WTC11 (cell line): Measurements from ENCODE around the gene CYP19A1.
A peak's percentile ranks its signal among the peaks of the same experiment; 100 is the strongest.

Experiments
- CREB1 ChIP-seq: sonication (generic); formaldehyde crosslinking; IDR thresholded peaks from 2 replicates; pipeline ENCODE4 v1.8.0; 2023; ENCODE audit warnings: mild to moderate bottlenecking, missing genetic modification reagents
- NR2C2 ChIP-seq: sonication (generic); formaldehyde crosslinking; IDR thresholded peaks from 2 replicates; pipeline ENCODE4 v1.8.0; 2022; ENCODE audit warnings: mild to moderate bottlenecking, missing genetic modification reagents
- RELA ChIP-seq: sonication (generic); formaldehyde crosslinking; IDR thresholded peaks from 2 replicates; pipeline ENCODE4 v1.8.1; 2022; ENCODE audit warnings: missing genetic modification reagents, mild to moderate bottlenecking, borderline replicate concordance
- SP1 ChIP-seq: sonication (generic); formaldehyde crosslinking; conservative IDR thresholded peaks from 2 replicates; pipeline ENCODE4 v1.8.1; 2022; ENCODE audit warnings: missing genetic modification reagents
- TF ChIP-seq, protein P1 (sequence below): fragments of 200-600 bp; IDR thresholded peaks from 2 replicates; pipeline ENCODE4 v1.8.0; 2022; ENCODE audit warnings: antibody characterized with exemption
- TF ChIP-seq, protein P2 (sequence below): sonication (generic); formaldehyde crosslinking; IDR thresholded peaks from 2 replicates; pipeline ENCODE4 v1.8.1; 2022; ENCODE audit warnings: low read depth, missing genetic modification reagents, borderline replicate concordance
- TF ChIP-seq, protein P3 (sequence below): sonication (generic); formaldehyde crosslinking; IDR thresholded peaks from 2 replicates; pipeline ENCODE4 v1.8.0; 2022; ENCODE audit warnings: mild to moderate bottlenecking, missing genetic modification reagents

DNA sequence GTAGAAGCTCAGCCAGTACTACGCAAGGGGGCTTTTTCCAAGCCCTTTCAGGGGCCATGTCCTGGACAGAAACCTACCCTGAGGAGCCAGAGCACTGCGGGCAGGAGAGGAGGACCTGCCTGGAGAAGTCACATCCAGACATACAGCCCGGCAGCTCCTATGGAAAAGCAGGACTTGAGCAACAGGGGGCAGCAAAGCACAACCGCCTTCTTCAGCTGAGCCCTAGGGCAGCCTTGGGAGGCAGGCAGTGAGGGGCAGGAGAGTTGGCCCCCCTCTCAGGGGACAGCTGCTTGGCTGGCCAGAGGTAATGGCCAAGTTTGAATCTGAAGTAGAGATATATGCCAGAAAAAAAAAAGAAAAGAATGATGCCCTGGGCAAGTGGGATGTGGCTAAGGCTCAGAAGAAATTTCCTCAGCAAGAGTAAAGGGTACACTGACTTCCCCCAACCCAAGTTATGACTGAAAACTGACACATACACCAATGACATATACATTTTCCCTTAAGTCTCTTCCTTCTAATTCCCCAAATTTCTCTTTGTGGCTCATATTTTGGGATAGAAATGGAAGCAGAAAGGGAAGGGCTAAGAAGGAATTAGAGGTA, 56.9 kb downstream of the CYP19A1 start:
- TF ChIP-seq CREB1 (no peak), SP1 (CRISPR knock-in tag) (no peak), NR2C2 (CRISPR knock-in tag) (no peak), RELA (CRISPR knock-in tag) (no peak)
- TF ChIP-seq, protein P1, sequence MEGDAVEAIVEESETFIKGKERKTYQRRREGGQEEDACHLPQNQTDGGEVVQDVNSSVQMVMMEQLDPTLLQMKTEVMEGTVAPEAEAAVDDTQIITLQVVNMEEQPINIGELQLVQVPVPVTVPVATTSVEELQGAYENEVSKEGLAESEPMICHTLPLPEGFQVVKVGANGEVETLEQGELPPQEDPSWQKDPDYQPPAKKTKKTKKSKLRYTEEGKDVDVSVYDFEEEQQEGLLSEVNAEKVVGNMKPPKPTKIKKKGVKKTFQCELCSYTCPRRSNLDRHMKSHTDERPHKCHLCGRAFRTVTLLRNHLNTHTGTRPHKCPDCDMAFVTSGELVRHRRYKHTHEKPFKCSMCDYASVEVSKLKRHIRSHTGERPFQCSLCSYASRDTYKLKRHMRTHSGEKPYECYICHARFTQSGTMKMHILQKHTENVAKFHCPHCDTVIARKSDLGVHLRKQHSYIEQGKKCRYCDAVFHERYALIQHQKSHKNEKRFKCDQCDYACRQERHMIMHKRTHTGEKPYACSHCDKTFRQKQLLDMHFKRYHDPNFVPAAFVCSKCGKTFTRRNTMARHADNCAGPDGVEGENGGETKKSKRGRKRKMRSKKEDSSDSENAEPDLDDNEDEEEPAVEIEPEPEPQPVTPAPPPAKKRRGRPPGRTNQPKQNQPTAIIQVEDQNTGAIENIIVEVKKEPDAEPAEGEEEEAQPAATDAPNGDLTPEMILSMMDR, result peak; percentile 58
- TF ChIP-seq, protein P2, sequence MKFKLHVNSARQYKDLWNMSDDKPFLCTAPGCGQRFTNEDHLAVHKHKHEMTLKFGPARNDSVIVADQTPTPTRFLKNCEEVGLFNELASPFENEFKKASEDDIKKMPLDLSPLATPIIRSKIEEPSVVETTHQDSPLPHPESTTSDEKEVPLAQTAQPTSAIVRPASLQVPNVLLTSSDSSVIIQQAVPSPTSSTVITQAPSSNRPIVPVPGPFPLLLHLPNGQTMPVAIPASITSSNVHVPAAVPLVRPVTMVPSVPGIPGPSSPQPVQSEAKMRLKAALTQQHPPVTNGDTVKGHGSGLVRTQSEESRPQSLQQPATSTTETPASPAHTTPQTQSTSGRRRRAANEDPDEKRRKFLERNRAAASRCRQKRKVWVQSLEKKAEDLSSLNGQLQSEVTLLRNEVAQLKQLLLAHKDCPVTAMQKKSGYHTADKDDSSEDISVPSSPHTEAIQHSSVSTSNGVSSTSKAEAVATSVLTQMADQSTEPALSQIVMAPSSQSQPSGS (CRISPR knock-in tag), result no peak
- TF ChIP-seq, protein P3, sequence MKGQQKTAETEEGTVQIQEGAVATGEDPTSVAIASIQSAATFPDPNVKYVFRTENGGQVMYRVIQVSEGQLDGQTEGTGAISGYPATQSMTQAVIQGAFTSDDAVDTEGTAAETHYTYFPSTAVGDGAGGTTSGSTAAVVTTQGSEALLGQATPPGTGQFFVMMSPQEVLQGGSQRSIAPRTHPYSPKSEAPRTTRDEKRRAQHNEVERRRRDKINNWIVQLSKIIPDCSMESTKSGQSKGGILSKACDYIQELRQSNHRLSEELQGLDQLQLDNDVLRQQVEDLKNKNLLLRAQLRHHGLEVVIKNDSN, result no peak
